ENCODE data around the gene SUSD6. TPM values are rescaled to one million over a fixed set of nuclear protein-coding genes. Genes with fewer than 3 reads are reported as not detected.

SUSD6 gene
- total RNA-seq, 2 donors from 2014 or later, result 41.1 to 52.3 TPM

- no peak overlapping the region for H3K4me3 ChIP-seq
- 75% methylated on average over 1 of the region's 1 CpG for WGBS
- intact Hi-C loops (cut with DNase I), result loop anchor here (5.0 kb wide), 1 partner anchor 34 kb away; no protein-coding TSS in a partner anchor
- peak overlapping the region; percentile 33 to 52 for H3K27ac ChIP-seq
- TF ChIP-seq POLR2AphosphoS5 (IDR thresholded peaks at IDR 0.05) (no peak), CTCF (IDR thresholded peaks at IDR 0.05) (no peak), POLR2A (IDR thresholded peaks at IDR 0.05) (no peak)
- H3K4me1 ChIP-seq (replicated peaks), result peaks cover 22% of the 10 kb centered on the region
- DNase-seq (ENCODE audit: low spot score), result no peak
- H3K36me3 ChIP-seq, result no peaks in the 10 kb centered on the region
- H3K9me3 ChIP-seq, result no peaks in the 10 kb centered on the region
- H3K27me3 ChIP-seq (replicated peaks; ENCODE audit: insufficient read depth), result no peaks in the 10 kb centered on the region
Observed at GRCh38 chr14:69651664-69652063, 40.3 kb downstream of the SUSD6 start.

- no peaks in the 10 kb centered on the region for H3K9me3 ChIP-seq
- H3K27ac ChIP-seq, result peak overlapping the region in 1 of 2 donors; percentile 33
- 71% methylated on average over 10 of the region's 10 CpGs for WGBS
- no peak for TF ChIP-seq POLR2AphosphoS5 (IDR thresholded peaks at IDR 0.05)
- TF ChIP-seq CTCF (IDR thresholded peaks at IDR 0.05), result no peak
- no peak for TF ChIP-seq POLR2A (IDR thresholded peaks at IDR 0.05)
- no peaks in the 10 kb centered on the region for H3K36me3 ChIP-seq
- intact Hi-C loops (cut with DNase I), result loop anchor here (5.0 kb wide), 1 partner anchor 36 kb away; no protein-coding TSS in a partner anchor
- H3K4me1 ChIP-seq (replicated peaks), result peaks cover 21% of the 10 kb centered on the region
- no peak for DNase-seq (ENCODE audit: low spot score)
- no peaks in the 10 kb centered on the region for H3K27me3 ChIP-seq (replicated peaks; ENCODE audit: insufficient read depth)
- no peak overlapping the region for H3K4me3 ChIP-seq
Observed at GRCh38 chr14:69652942-69653684, 41.7 kb downstream of the SUSD6 start.

GRCh38 chr14:69654116-69654515 is 42.7 kb downstream of the SUSD6 start:
- WGBS, result 39% methylated on average over 3 of the region's 3 CpGs

GRCh38 chr14:69657950-69658355 is 46.6 kb downstream of the SUSD6 start:
- no peaks in the 10 kb centered on the region for H3K36me3 ChIP-seq
- TF ChIP-seq CTCF (IDR thresholded peaks at IDR 0.05), result no peak
- TF ChIP-seq POLR2A (IDR thresholded peaks at IDR 0.05), result no peak
- TF ChIP-seq POLR2AphosphoS5 (IDR thresholded peaks at IDR 0.05), result peak; percentile 93
- H3K9me3 ChIP-seq, result no peaks in the 10 kb centered on the region
- DNase-seq (ENCODE audit: low spot score), result peak; percentile 86
- H3K4me3 ChIP-seq, result no peak overlapping the region
- 19% methylated on average over 9 of the region's 9 CpGs for WGBS
- intact Hi-C loops (cut with DNase I), result no loop called here
- H3K4me1 ChIP-seq (replicated peaks), result peaks cover 28% of the 10 kb centered on the region
- H3K27ac ChIP-seq, result peak overlapping the region; percentile 68 to 78
- no peaks in the 10 kb centered on the region for H3K27me3 ChIP-seq (replicated peaks; ENCODE audit: insufficient read depth)

More at GRCh38 chr14:69654116-69654515, 42.7 kb downstream of the SUSD6 start:
- peak; percentile 75 for DNase-seq (ENCODE audit: low spot score)
- H3K9me3 ChIP-seq, result no peaks in the 10 kb centered on the region
- H3K4me1 ChIP-seq (replicated peaks), result peaks cover 23% of the 10 kb centered on the region
- peak; percentile 82 for TF ChIP-seq POLR2AphosphoS5 (IDR thresholded peaks at IDR 0.05)
- TF ChIP-seq CTCF (IDR thresholded peaks at IDR 0.05), result no peak
- no peak overlapping the region for H3K4me3 ChIP-seq
- no peaks in the 10 kb centered on the region for H3K36me3 ChIP-seq
- peak overlapping the region; percentile 21 to 26 for H3K27ac ChIP-seq
- no peaks in the 10 kb centered on the region for H3K27me3 ChIP-seq (replicated peaks; ENCODE audit: insufficient read depth)
- intact Hi-C loops (cut with DNase I), result loop anchor here (5.0 kb wide), 1 partner anchor 37 kb away; no protein-coding TSS in a partner anchor

Measured in prostate gland (tissue), 2 donors.